Liver (tissue), 9 donors: ENCODE measurements around the gene TTC23. TPM values are rescaled to one million over a fixed set of nuclear protein-coding genes. Genes with fewer than 3 reads are reported as not detected.

Experiments used
- DNase-seq: peaks from one replicate; pipeline ENCODE4 v3.0.0-alpha.2; 2017; ENCODE audit warnings: low spot score
- H3K27ac ChIP-seq, 2 donors: one replicate each; pipeline ENCODE4 v1.7.0; 2013; ENCODE audit warnings: inconsistent platforms in 2 of 2, low read length in 2 of 2, control low read depth in 1 of 2, low read depth in 1 of 2, mild to moderate bottlenecking in 1 of 2
- H3K27me3 ChIP-seq, 4 donors: one replicate each; pipeline versions ENCODE4 v1.6.1 to v1.7.0; 2013; ENCODE audit warnings: low read length in 3 of 4, inconsistent platforms in 1 of 4, mild to moderate bottlenecking in 1 of 4, moderate library complexity in 1 of 4; ENCODE audit not compliant: control insufficient read depth in 4 of 4, insufficient read depth in 4 of 4
- H3K36me3 ChIP-seq, 4 donors: one replicate each; pipeline versions ENCODE4 v1.6.1 to v1.7.0; 2013; ENCODE audit warnings: low read length in 3 of 4, mild to moderate bottlenecking in 3 of 4, low read depth in 1 of 4, moderate library complexity in 1 of 4; ENCODE audit not compliant: control insufficient read depth in 4 of 4, insufficient read depth in 3 of 4
- H3K4me1 ChIP-seq, 4 donors: one replicate each; pipeline versions ENCODE4 v1.6.1 to v1.7.0; 2013; ENCODE audit warnings: low read length in 3 of 4, mild to moderate bottlenecking in 3 of 4, moderate library complexity in 1 of 4; ENCODE audit not compliant: control insufficient read depth in 4 of 4, insufficient read depth in 4 of 4
- H3K4me3 ChIP-seq, 3 donors: one replicate each; pipeline versions ENCODE4 v1.6.1 to v1.7.0; 2013; ENCODE audit warnings: low read length in 3 of 3, control low read depth in 1 of 3, low read depth in 1 of 3, mild to moderate bottlenecking in 1 of 3
- H3K9ac ChIP-seq, 2 donors: one replicate each; pipeline ENCODE4 v1.7.0; 2013; ENCODE audit warnings: low read length in 2 of 2, mild to moderate bottlenecking in 2 of 2, moderate library complexity in 2 of 2, control low read depth in 1 of 2, low read depth in 1 of 2
- H3K9me3 ChIP-seq, 4 donors: one replicate each; pipeline versions ENCODE4 v1.6.1 to v1.7.0; 2013; ENCODE audit warnings: low read length in 3 of 4; ENCODE audit not compliant: control insufficient read depth in 4 of 4
- EGR1 ChIP-seq, 2 donors: IDR thresholded peaks; 2 replicates each; pipeline ENCODE4 v1.6.1; 2016 to 2018; ENCODE audit warnings: antibody characterized with exemption in 2 of 2, low read depth in 2 of 2
- FOXA1 ChIP-seq: IDR thresholded peaks from 2 replicates; pipeline ENCODE4 v1.6.1; 2016; ENCODE audit warnings: antibody characterized with exemption
- GABPA ChIP-seq, 2 donors: IDR thresholded peaks in 1 of 2; conservative IDR thresholded peaks in 1 of 2; 2 replicates each; pipeline ENCODE4 v1.6.1; 2016; ENCODE audit warnings: antibody characterized with exemption in 2 of 2, mild to moderate bottlenecking in 1 of 2, moderate library complexity in 1 of 2
- HNF4A ChIP-seq, 2 donors: conservative IDR thresholded peaks; 2 replicates each; pipeline ENCODE4 v1.6.1; 2016; ENCODE audit warnings: antibody characterized with exemption in 2 of 2, mild to moderate bottlenecking in 2 of 2
- HNF4G ChIP-seq: IDR thresholded peaks from 2 replicates; pipeline ENCODE4 v1.6.1; 2016; ENCODE audit warnings: antibody characterized with exemption
- JUND ChIP-seq, 2 donors: IDR thresholded peaks; 2 replicates each; pipeline ENCODE4 v1.6.1; 2016; ENCODE audit warnings: antibody characterized with exemption in 2 of 2
- NR2F2 ChIP-seq: IDR thresholded peaks from 2 replicates; pipeline ENCODE4 v1.6.1; 2016; ENCODE audit warnings: antibody characterized with exemption
- RAD21 ChIP-seq, 2 donors: IDR thresholded peaks; 2 replicates each; pipeline ENCODE4 v1.6.1; 2016; ENCODE audit warnings: antibody characterized with exemption in 2 of 2, mild to moderate bottlenecking in 2 of 2
- RXRA ChIP-seq, 2 donors: IDR thresholded peaks; 2 replicates each; pipeline ENCODE4 v1.6.1; 2017 to 2018; ENCODE audit warnings: antibody characterized with exemption in 2 of 2, mild to moderate bottlenecking in 1 of 2
- SP1 ChIP-seq: IDR thresholded peaks from 2 replicates; pipeline ENCODE4 v1.6.1; 2018; ENCODE audit warnings: antibody characterized with exemption, mild to moderate bottlenecking
- TAF1 ChIP-seq: conservative IDR thresholded peaks from 2 replicates; pipeline ENCODE4 v1.6.1; 2016; ENCODE audit warnings: antibody characterized with exemption, mild to moderate bottlenecking
- YY1 ChIP-seq: IDR thresholded peaks from 2 replicates; pipeline ENCODE4 v1.6.1; 2016; ENCODE audit warnings: antibody characterized with exemption, mild to moderate bottlenecking
- WGBS: extraction: QIAGEN DNeasy Blood & Tissue Kit; methylation state at CpG from one replicate; pipeline ENCODE4 v1.1.7; 2013; 5-methylcytosine and 5-hydroxymethylcytosine counted together
- polyA plus RNA-seq, 2 donors: library from polyadenylated mRNA; stranded (reverse) in 1 of 2; unstranded in 1 of 2; fragments of 200-250 nt in 1 of 2; fragments of >200 nt in 1 of 2; fragmentation: Nextera tagmentation in 1 of 2; extraction: Ambion mirVana in 1 of 2; gene quantifications; one replicate each; pipeline versions ENCODE4 v1.2.1 to v1.2.3, GENCODE V29; 2013 to 2015
- total RNA-seq, 2 donors: library from RNA; depleted of rRNA; stranded (reverse); fragments of >200 nt; gene quantifications; one replicate each; pipeline ENCODE4 v1.2.3, GENCODE V29; 2014
- TF ChIP-seq, protein P1 (sequence below): IDR thresholded peaks from 2 replicates; pipeline ENCODE4 v1.6.1; 2016; ENCODE audit warnings: antibody characterized with exemption
- TF ChIP-seq, protein P2 (sequence below): IDR thresholded peaks from 2 replicates; pipeline ENCODE4 v1.6.1; 2016; ENCODE audit warnings: antibody characterized with exemption, mild to moderate bottlenecking
- TF ChIP-seq, protein P3 (sequence below): IDR thresholded peaks from 2 replicates; pipeline ENCODE4 v1.6.1; 2016; ENCODE audit warnings: antibody characterized with exemption
- TF ChIP-seq, protein P4 (sequence below): IDR thresholded peaks from 2 replicates; pipeline ENCODE4 v1.6.1; 2016; ENCODE audit warnings: antibody characterized with exemption
- donor health status: healthy.
- donor health status: healthy.
- donor health status: healthy.
- donor health status: healthy.
- donor health status: healthy.

The TTC23 gene
- total and polyA plus RNA-seq, 4 donors, result 3.7 to 12.3 (median 7.2) TPM

DNA sequence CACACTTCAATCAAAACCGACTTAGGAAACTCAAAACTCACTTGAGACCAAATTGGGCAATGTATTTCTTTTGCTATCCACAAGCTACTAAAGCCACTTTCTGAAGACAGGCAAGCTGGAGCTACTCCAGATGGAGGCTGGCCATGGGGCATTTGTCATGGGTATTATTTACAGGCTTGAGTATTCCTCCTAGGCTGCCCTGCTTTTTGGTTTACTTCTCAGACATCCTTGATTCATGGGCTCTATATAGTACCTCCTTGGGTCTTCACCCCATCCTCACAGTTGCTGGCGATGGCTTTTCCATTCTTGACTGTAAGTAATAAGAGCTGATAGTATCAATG is 163.1 kb downstream of the TTC23 start:
- 94% methylated on average over 2 of the region's 2 CpGs for WGBS
- H3K36me3 ChIP-seq, result no peaks in the 10 kb centered on the region
- H3K4me3 ChIP-seq, result no peak overlapping the region
- H3K9ac ChIP-seq, result no peak overlapping the region
- no peak overlapping the region for H3K27ac ChIP-seq
- H3K9me3 ChIP-seq, result no peaks in the 10 kb centered on the region
- TF ChIP-seq, protein P1, sequence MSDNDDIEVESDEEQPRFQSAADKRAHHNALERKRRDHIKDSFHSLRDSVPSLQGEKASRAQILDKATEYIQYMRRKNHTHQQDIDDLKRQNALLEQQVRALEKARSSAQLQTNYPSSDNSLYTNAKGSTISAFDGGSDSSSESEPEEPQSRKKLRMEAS, result no peak
- TF ChIP-seq FOXA1, result no peak
- TF ChIP-seq EGR1 (IDR thresholded peaks at IDR 0.05; ENCODE audit: low read depth in 2 of 2), result no peak
- no peak for TF ChIP-seq RAD21 (IDR thresholded peaks at IDR 0.05)
- TF ChIP-seq, protein P2, sequence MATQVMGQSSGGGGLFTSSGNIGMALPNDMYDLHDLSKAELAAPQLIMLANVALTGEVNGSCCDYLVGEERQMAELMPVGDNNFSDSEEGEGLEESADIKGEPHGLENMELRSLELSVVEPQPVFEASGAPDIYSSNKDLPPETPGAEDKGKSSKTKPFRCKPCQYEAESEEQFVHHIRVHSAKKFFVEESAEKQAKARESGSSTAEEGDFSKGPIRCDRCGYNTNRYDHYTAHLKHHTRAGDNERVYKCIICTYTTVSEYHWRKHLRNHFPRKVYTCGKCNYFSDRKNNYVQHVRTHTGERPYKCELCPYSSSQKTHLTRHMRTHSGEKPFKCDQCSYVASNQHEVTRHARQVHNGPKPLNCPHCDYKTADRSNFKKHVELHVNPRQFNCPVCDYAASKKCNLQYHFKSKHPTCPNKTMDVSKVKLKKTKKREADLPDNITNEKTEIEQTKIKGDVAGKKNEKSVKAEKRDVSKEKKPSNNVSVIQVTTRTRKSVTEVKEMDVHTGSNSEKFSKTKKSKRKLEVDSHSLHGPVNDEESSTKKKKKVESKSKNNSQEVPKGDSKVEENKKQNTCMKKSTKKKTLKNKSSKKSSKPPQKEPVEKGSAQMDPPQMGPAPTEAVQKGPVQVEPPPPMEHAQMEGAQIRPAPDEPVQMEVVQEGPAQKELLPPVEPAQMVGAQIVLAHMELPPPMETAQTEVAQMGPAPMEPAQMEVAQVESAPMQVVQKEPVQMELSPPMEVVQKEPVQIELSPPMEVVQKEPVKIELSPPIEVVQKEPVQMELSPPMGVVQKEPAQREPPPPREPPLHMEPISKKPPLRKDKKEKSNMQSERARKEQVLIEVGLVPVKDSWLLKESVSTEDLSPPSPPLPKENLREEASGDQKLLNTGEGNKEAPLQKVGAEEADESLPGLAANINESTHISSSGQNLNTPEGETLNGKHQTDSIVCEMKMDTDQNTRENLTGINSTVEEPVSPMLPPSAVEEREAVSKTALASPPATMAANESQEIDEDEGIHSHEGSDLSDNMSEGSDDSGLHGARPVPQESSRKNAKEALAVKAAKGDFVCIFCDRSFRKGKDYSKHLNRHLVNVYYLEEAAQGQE, result no peak
- TF ChIP-seq, protein P3, sequence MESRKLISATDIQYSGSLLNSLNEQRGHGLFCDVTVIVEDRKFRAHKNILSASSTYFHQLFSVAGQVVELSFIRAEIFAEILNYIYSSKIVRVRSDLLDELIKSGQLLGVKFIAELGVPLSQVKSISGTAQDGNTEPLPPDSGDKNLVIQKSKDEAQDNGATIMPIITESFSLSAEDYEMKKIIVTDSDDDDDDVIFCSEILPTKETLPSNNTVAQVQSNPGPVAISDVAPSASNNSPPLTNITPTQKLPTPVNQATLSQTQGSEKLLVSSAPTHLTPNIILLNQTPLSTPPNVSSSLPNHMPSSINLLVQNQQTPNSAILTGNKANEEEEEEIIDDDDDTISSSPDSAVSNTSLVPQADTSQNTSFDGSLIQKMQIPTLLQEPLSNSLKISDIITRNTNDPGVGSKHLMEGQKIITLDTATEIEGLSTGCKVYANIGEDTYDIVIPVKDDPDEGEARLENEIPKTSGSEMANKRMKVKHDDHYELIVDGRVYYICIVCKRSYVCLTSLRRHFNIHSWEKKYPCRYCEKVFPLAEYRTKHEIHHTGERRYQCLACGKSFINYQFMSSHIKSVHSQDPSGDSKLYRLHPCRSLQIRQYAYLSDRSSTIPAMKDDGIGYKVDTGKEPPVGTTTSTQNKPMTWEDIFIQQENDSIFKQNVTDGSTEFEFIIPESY, result no peak
- no peak for TF ChIP-seq JUND (IDR thresholded peaks at IDR 0.05)
- no peak for TF ChIP-seq GABPA (IDR thresholded peaks at IDR 0.05 in 1 of 2, conservative IDR thresholded peaks at IDR 0.05 in 1 of 2)
- no peak for TF ChIP-seq RXRA (IDR thresholded peaks at IDR 0.05)
- no peak for TF ChIP-seq HNF4G
- TF ChIP-seq TAF1, result no peak
- no peak for TF ChIP-seq SP1
- no peak for TF ChIP-seq HNF4A (conservative IDR thresholded peaks at IDR 0.05)
- TF ChIP-seq, protein P4, sequence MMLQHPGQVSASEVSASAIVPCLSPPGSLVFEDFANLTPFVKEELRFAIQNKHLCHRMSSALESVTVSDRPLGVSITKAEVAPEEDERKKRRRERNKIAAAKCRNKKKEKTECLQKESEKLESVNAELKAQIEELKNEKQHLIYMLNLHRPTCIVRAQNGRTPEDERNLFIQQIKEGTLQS, result no peak
- no peak for TF ChIP-seq YY1
- TF ChIP-seq NR2F2, result no peak
- H3K4me1 ChIP-seq, result no peaks in the 10 kb centered on the region
- no peak for DNase-seq
- no peaks in the 10 kb centered on the region for H3K27me3 ChIP-seq

Other genes starting within 250 kb of the TTC23 start
- not detected for gene PGPEP1L, start 241.8 kb downstream of the TTC23 start, total RNA-seq
- gene PGPEP1L, start 241.8 kb downstream of the TTC23 start, polyA plus RNA-seq, result not detected
- 1 to 10 TPM; 1.0 to 6.4 TPM for gene SYNM, start 144.5 kb downstream of the TTC23 start, total RNA-seq
- 1 to 10 TPM in 1 of 2 donors, under 1 TPM in 1; 0.39 to 1.4 TPM for gene SYNM, start 144.5 kb downstream of the TTC23 start, polyA plus RNA-seq
- gene LRRC28, start 1.9 kb upstream of the TTC23 start, total RNA-seq, result 10 to 100 TPM; 43.7 to 46.6 TPM
- gene LRRC28, start 1.9 kb upstream of the TTC23 start, polyA plus RNA-seq, result 10 to 100 TPM; 15.4 to 38.3 TPM